Bone marrow (tissue), 2 donors: ENCODE results near the gene ST6GALNAC1.
A peak's percentile ranks its signal among the peaks of the same experiment; 100 is the strongest.
"Not testable (repeated sequence)": the region's sequence is repeated elsewhere in the genome, so short reads cannot be mapped to it uniquely, and the experiment has no call there.

Experiments
- DNase-seq, 2 donors: peaks; one replicate each; lab custom pipeline; 2025; lab: John Stamatoyannopoulos, UW

ST6GALNAC1 gene

GRCh38 chr17:76612465-76612864, 31.1 kb downstream of the ST6GALNAC1 start:
- DNase-seq = no peak

GRCh38 chr17:76611758-76612157, 31.8 kb downstream of the ST6GALNAC1 start:
- no peak for DNase-seq

- not testable (repeated sequence) for DNase-seq
Observed at GRCh38 chr17:76611080-76611749, 32.3 kb downstream of the ST6GALNAC1 start.

- not testable (repeated sequence) for DNase-seq
Observed at GRCh38 chr17:76606685-76607084, 36.9 kb downstream of the ST6GALNAC1 start.

GRCh38 chr17:76601065-76601464, 42.5 kb downstream of the ST6GALNAC1 start:
- DNase-seq = no peak

GRCh38 chr17:76599694-76600460, 43.7 kb downstream of the ST6GALNAC1 start:
- peak in 1 of 2 donors; percentile 72 for DNase-seq

GRCh38 chr17:76598004-76598439, 45.5 kb downstream of the ST6GALNAC1 start:
- no peak for DNase-seq

GRCh38 chr17:76597156-76598003, 46.2 kb downstream of the ST6GALNAC1 start:
- DNase-seq = no peak

GRCh38 chr17:76594690-76595089, 48.9 kb downstream of the ST6GALNAC1 start:
- DNase-seq = no peak

- DNase-seq = no peak
Observed at GRCh38 chr17:76593959-76594358, 49.6 kb downstream of the ST6GALNAC1 start.

GRCh38 chr17:76593384-76593826, 50.2 kb downstream of the ST6GALNAC1 start:
- DNase-seq = no peak

GRCh38 chr17:76588182-76588581, 55.4 kb downstream of the ST6GALNAC1 start:
- DNase-seq = no peak

GRCh38 chr17:76586741-76587487, 56.6 kb downstream of the ST6GALNAC1 start:
- DNase-seq = no peak

- peak; percentile 12 to 73 for DNase-seq
Observed at GRCh38 chr17:76585649-76586593, 57.6 kb downstream of the ST6GALNAC1 start, which contains the start of gene ST6GALNAC2. TSS of gene ST6GALNAC2 (minus strand) at chr17:76585860. CDS start at chr17:76585808, 52 bp downstream.

- peak in 1 of 2 donors; percentile 41 for DNase-seq
Observed at GRCh38 chr17:76585033-76585648, 58.4 kb downstream of the ST6GALNAC1 start.

GRCh38 chr17:76584427-76585032, 59.0 kb downstream of the ST6GALNAC1 start:
- DNase-seq = no peak

GRCh38 chr17:76582660-76583059, 60.9 kb downstream of the ST6GALNAC1 start:
- no peak for DNase-seq

- no peak for DNase-seq
Observed at GRCh38 chr17:76581515-76581914, 62.0 kb downstream of the ST6GALNAC1 start.

- no peak for DNase-seq
Observed at GRCh38 chr17:76579281-76579680, 64.3 kb downstream of the ST6GALNAC1 start.
